H1 (cell line): ENCODE data around the gene ADPRHL1. TPM values are rescaled to one million over a fixed set of nuclear protein-coding genes. Genes with fewer than 3 reads are reported as not detected.
"Not testable (repeated sequence)": the region's sequence is repeated elsewhere in the genome, so short reads cannot be mapped to it uniquely, and the experiment has no call there.

Source experiments
- CTCF ChIA-PET: fragments of 300-600 bp; sonication (Branson Sonifier 250); formaldehyde crosslinking; loops from one replicate; lab custom pipeline; 2021; ENCODE audit not compliant: partially characterized antibody; lab: Charles Lee
- POLR2A ChIA-PET: fragments of 300-600 bp; sonication (Branson Sonifier 250); formaldehyde crosslinking; loops from one replicate; lab custom pipeline; 2021; ENCODE audit warnings: inconsistent platforms; ENCODE audit not compliant: partially characterized antibody; lab: Charles Lee
- DNase-seq, 2 experiments: peaks; one replicate each; pipeline versions ENCODE4 v3.0.0 to v3.0.0-alpha.2; 2010 to 2022; ENCODE audit warnings: low spot score in 2 of 2, low read depth in 1 of 2, mixed read lengths in 1 of 2
- FAIRE-seq: peaks from 2 replicates; lab custom pipeline; 2011; peaks lifted over from hg19 to GRCh38; lab: Jason Lieb, UNC
- H2AFZ ChIP-seq: 2 replicates; pipeline ENCODE4 v1.8.1; 2012; ENCODE audit warnings: low read length, inconsistent platforms
- H2AK5ac ChIP-seq: 2 replicates; pipeline ENCODE4 v1.6.1; 2013; ENCODE audit warnings: low read depth, low read length
- H2BK120ac ChIP-seq: replicated peaks from 2 replicates; pipeline ENCODE3; 2013; ENCODE audit warnings: low read depth, low read length, inconsistent platforms
- H2BK12ac ChIP-seq: 2 replicates; pipeline ENCODE4 v1.6.1; 2013; ENCODE audit warnings: low read depth, low read length
- H2BK15ac ChIP-seq: 2 replicates; pipeline ENCODE4 v1.6.1; 2013; ENCODE audit warnings: low read length
- H2BK20ac ChIP-seq: 2 replicates; pipeline ENCODE4 v1.6.1; 2013; ENCODE audit warnings: low read length
- H2BK5ac ChIP-seq: 2 replicates; pipeline ENCODE4 v1.6.1; 2013; ENCODE audit warnings: low read depth, low read length
- H3K14ac ChIP-seq: 2 replicates; pipeline ENCODE4 v1.6.1; 2013; ENCODE audit warnings: inconsistent platforms; ENCODE audit not compliant: insufficient read length
- H3K18ac ChIP-seq: 2 replicates; pipeline ENCODE4 v1.6.1; 2013; ENCODE audit warnings: low read length; ENCODE audit errors: extremely low read depth
- H3K23ac ChIP-seq: 2 replicates; pipeline ENCODE4 v1.6.1; 2013; ENCODE audit warnings: inconsistent platforms; ENCODE audit not compliant: insufficient read length
- H3K23me2 ChIP-seq: 2 replicates; pipeline ENCODE4 v1.6.1; 2013; ENCODE audit warnings: low read depth, low read length
- H3K27ac ChIP-seq: 2 replicates; pipeline ENCODE4 v1.6.1; 2011; ENCODE audit warnings: low read depth, low read length, inconsistent platforms
- H3K27me3 ChIP-seq, 4 experiments: replicated peaks in 1 of 4; 1 replicate in 1 of 4; 2 replicates in 3 of 4; pipeline versions ENCODE4 v1.6.1 to v1.8.1; 2011 to 2013; ENCODE audit warnings: low read length in 3 of 4, mild to moderate bottlenecking in 3 of 4, inconsistent platforms in 2 of 4, mixed read lengths in 2 of 4, moderate library complexity in 1 of 4; ENCODE audit not compliant: control insufficient read depth in 3 of 4, insufficient read depth in 3 of 4; ENCODE audit errors: extremely low read depth in 1 of 4
- H3K36me3 ChIP-seq, 4 experiments: 2 replicates each; pipeline versions ENCODE4 v1.6.1 to v1.8.1; 2011 to 2013; ENCODE audit warnings: mild to moderate bottlenecking in 4 of 4, low read length in 3 of 4, moderate library complexity in 2 of 4, control low read depth in 1 of 4, inconsistent platforms in 1 of 4; ENCODE audit not compliant: insufficient read depth in 4 of 4, control insufficient read depth in 2 of 4
- H3K4ac ChIP-seq: replicated peaks from 2 replicates; pipeline ENCODE3; 2013; ENCODE audit warnings: low read length, low read depth, mixed read lengths, inconsistent platforms; ENCODE audit not compliant: insufficient read length
- H3K4me1 ChIP-seq, 4 experiments: replicated peaks in 1 of 4; 1 replicate in 1 of 4; 2 replicates in 3 of 4; pipeline versions ENCODE4 v1.6.1 to v1.8.1; 2011 to 2013; ENCODE audit warnings: low read length in 3 of 4, inconsistent platforms in 2 of 4, mixed read lengths in 1 of 4; ENCODE audit not compliant: insufficient read depth in 4 of 4, control insufficient read depth in 3 of 4
- H3K4me2 ChIP-seq, 2 experiments: 2 replicates each; pipeline versions ENCODE4 v1.6.1 to v1.8.1; 2011 to 2013; ENCODE audit warnings: low read depth in 2 of 2, low read length in 2 of 2, control low read depth in 1 of 2, inconsistent platforms in 1 of 2, mild to moderate bottlenecking in 1 of 2; ENCODE audit not compliant: insufficient read depth in 1 of 2
- H3K4me3 ChIP-seq, 4 experiments: fragments of 200-600, 300-600 bp in 1 of 4; sonication (generic), shearing (Covaris generic), sonication (Bioruptor Twin) in 1 of 4; 2 replicates each; pipeline versions ENCODE4 v1.5.1 to v1.8.1; 2011 to 2016; ENCODE audit warnings: low read length in 4 of 4, low read depth in 3 of 4, control low read depth in 2 of 4, inconsistent platforms in 2 of 4, mild to moderate bottlenecking in 2 of 4, mixed read lengths in 1 of 4, moderate library complexity in 1 of 4; ENCODE audit not compliant: insufficient read depth in 2 of 4; ENCODE audit errors: extremely low read depth in 1 of 4
- H3K56ac ChIP-seq: replicated peaks from 2 replicates; pipeline ENCODE3; 2013; ENCODE audit warnings: low read depth, mild to moderate bottlenecking, mixed read lengths, low read length, inconsistent platforms; ENCODE audit not compliant: insufficient read length
- H3K79me1 ChIP-seq: 2 replicates; pipeline ENCODE4 v1.6.1; 2013; ENCODE audit warnings: low read depth, low read length, control low read depth
- H3K79me2 ChIP-seq, 2 experiments: 2 replicates each; pipeline versions ENCODE4 v1.6.1 to v1.8.1; 2012 to 2013; ENCODE audit warnings: low read length in 2 of 2, mild to moderate bottlenecking in 2 of 2, inconsistent platforms in 1 of 2; ENCODE audit not compliant: insufficient read depth in 2 of 2, control insufficient read depth in 1 of 2
- H3K9ac ChIP-seq, 4 experiments: replicated peaks in 1 of 4; 1 replicate in 1 of 4; 2 replicates in 3 of 4; pipeline versions ENCODE4 v1.6.1 to v1.8.1; 2011 to 2013; ENCODE audit warnings: low read depth in 3 of 4, low read length in 3 of 4, control low read depth in 2 of 4, mild to moderate bottlenecking in 2 of 4, moderate library complexity in 2 of 4, inconsistent platforms in 1 of 4; ENCODE audit errors: extremely low read depth in 1 of 4
- H3K9me3 ChIP-seq, 2 experiments: 2 replicates each; pipeline versions ENCODE4 v1.6.1 to v1.8.1; 2012 to 2013; ENCODE audit warnings: mild to moderate bottlenecking in 2 of 2, moderate library complexity in 2 of 2, control low read depth in 1 of 2, inconsistent platforms in 1 of 2, low read depth in 1 of 2, low read length in 1 of 2, mixed read lengths in 1 of 2; ENCODE audit not compliant: insufficient read depth in 2 of 2
- H4K20me1 ChIP-seq, 2 experiments: replicated peaks in 1 of 2; 2 replicates each; pipeline versions ENCODE3 to v1.8.1; 2011 to 2013; ENCODE audit warnings: inconsistent platforms in 2 of 2, low read length in 2 of 2, mild to moderate bottlenecking in 1 of 2; ENCODE audit not compliant: insufficient read depth in 2 of 2, control insufficient read depth in 1 of 2
- H4K5ac ChIP-seq: 2 replicates; pipeline ENCODE4 v1.6.1; 2013; ENCODE audit warnings: low read length, low read depth, mixed read lengths, inconsistent platforms; ENCODE audit not compliant: insufficient read length
- H4K8ac ChIP-seq: 2 replicates; pipeline ENCODE4 v1.8.0; 2013; ENCODE audit warnings: mild to moderate bottlenecking, moderate library complexity, low read length, inconsistent platforms; ENCODE audit not compliant: insufficient read depth; ENCODE audit errors: extremely low read depth
- H4K91ac ChIP-seq: replicated peaks from 2 replicates; pipeline ENCODE3; 2013; ENCODE audit warnings: low read length, mixed read lengths, inconsistent platforms; ENCODE audit not compliant: insufficient read length
- WGBS, 2 experiments: shearing (Covaris generic) in 1 of 2; methylation state at CpG; one replicate each; pipeline versions ENCODE4 v1.1.6 to v1.1.7; 2013 to 2015; ENCODE audit warnings: low lambda C conversion rate in 2 of 2, mixed read lengths in 2 of 2, inconsistent platforms in 1 of 2, low coverage in 1 of 2, missing lambda C conversion rate in 1 of 2; ENCODE audit not compliant: insufficient replicate concordance in 2 of 2, insufficient coverage in 1 of 2, insufficient read length in 1 of 2; ENCODE audit errors: extremely low coverage in 1 of 2, missing lambda C conversion rate in 1 of 2; 5-methylcytosine and 5-hydroxymethylcytosine counted together
- polyA plus RNA-seq, 7 experiments: library from polyadenylated mRNA; depleted of rRNA in 3 of 7; stranded (reverse) in 5 of 7; unstranded in 2 of 7; fragments of >200 nt in 5 of 7; fragments of 200-250 nt in 2 of 7; gene quantifications; 1 replicate in 5 of 7; 2 replicates in 1 of 7; 4 replicates in 1 of 7; pipeline versions ENCODE4 v1.2.1 to v1.2.3, GENCODE V29; 2011 to 2013; ENCODE audit warnings: missing spikeins in 2 of 7, mixed read lengths in 2 of 7
- total RNA-seq: library from RNA; stranded (reverse); fragmentation: NEBNext Ultra II Directional; extraction: Animal tissue kit (Norgen Biotek cat#: 25700); gene quantifications from 2 replicates; pipeline ENCODE4 v1.2.1, GENCODE V29; 2021

The ADPRHL1 gene
- total and polyA plus RNA-seq, 2 of the 8 experiments (the other 6 are each of a cell fraction or from before 2014, with no cell fraction given): 0.74 to 1.7 TPM

DNA sequence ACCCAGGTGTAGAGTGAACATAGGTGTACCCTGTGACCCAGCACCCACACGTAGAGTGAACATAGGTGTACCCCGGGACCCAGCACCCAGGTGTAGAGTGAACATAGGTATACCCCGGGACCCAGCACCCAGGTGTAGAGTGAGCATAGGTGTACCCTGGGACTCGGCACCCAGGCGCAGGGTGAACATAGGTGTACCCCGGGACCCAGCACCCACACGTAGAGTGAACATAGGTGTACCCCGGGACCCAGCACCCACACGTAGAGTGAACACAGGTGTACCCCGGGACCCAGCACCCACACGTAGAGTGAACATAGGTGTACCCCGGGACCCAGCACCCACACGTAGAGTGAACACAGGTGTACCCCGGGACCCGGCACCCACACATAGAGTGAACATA is 16.4 kb downstream of the ADPRHL1 start:
- H3K23me2 ChIP-seq, H3K79me1 ChIP-seq, H3K79me2 ChIP-seq, H3K23ac ChIP-seq, H2BK5ac ChIP-seq, H3K9me3 ChIP-seq, H3K27me3 ChIP-seq, H3K36me3 ChIP-seq, H2BK20ac ChIP-seq, H4K5ac ChIP-seq, H2BK12ac ChIP-seq, FAIRE-seq, H3K4me3 ChIP-seq, H3K27ac ChIP-seq, H3K9ac ChIP-seq, H2BK15ac ChIP-seq, H2BK120ac ChIP-seq, H3K4me2 ChIP-seq, H3K14ac ChIP-seq, DNase-seq, POLR2A ChIA-PET, H4K20me1 ChIP-seq, H3K4ac ChIP-seq, H2AFZ ChIP-seq, H3K18ac ChIP-seq, H4K91ac ChIP-seq, H2AK5ac ChIP-seq, H3K56ac ChIP-seq, H3K4me1 ChIP-seq, H4K8ac ChIP-seq, CTCF ChIA-PET: not testable (repeated sequence)
- 94% methylated on average over 5 of the region's 15 CpGs; no CpG with 5 or more reads in 1 of the 2 experiments for WGBS, 2 experiments

DNA sequence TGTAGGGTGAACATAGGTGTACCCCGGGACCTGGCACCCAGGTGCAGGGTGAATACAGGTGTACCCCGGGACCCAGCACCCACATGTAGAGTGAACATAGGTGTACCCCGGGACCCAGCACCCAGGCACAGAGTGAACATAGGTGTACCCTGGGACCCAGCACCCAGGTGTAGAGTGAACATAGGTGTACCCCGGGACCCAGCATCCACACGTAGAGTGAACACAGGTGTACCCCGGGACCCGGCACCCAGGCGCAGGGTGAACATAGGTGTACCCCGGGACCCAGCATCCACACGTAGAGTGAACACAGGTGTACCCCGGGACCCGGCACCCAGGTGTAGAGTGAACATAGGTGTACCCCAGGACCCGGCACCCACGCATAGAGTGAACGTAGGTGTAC is 17.4 kb downstream of the ADPRHL1 start:
- H3K79me1 ChIP-seq, H4K91ac ChIP-seq, FAIRE-seq, POLR2A ChIA-PET, H2BK5ac ChIP-seq, H4K8ac ChIP-seq, H2BK15ac ChIP-seq, H3K23me2 ChIP-seq, CTCF ChIA-PET, H3K9me3 ChIP-seq, H3K23ac ChIP-seq, H3K4me3 ChIP-seq, H2BK12ac ChIP-seq, H3K36me3 ChIP-seq, H2BK20ac ChIP-seq, H3K4me2 ChIP-seq, H3K27ac ChIP-seq, DNase-seq, H3K79me2 ChIP-seq, H4K20me1 ChIP-seq, H3K9ac ChIP-seq, H3K18ac ChIP-seq, H3K14ac ChIP-seq, H3K27me3 ChIP-seq, H2BK120ac ChIP-seq, H3K4me1 ChIP-seq, H3K4ac ChIP-seq, H3K56ac ChIP-seq, H4K5ac ChIP-seq, H2AK5ac ChIP-seq, H2AFZ ChIP-seq: not testable (repeated sequence)
- 92% methylated on average over 15 of the region's 15 CpGs; no CpG with 5 or more reads in 1 of the 2 experiments for WGBS, 2 experiments
